Measurements from ENCODE around the gene ADISSP.

Gene ADISSP

GRCh38 chr20:3759884-3760283, 7.7 kb downstream of the ADISSP start:
- no peak overlapping the region for H3K4me3 ChIP-seq (ENCODE audit: low read depth, low read length, poor library complexity, severe bottlenecking)
- H3K27me3 ChIP-seq (ENCODE audit: insufficient read depth, low read length) = no peaks in the 10 kb centered on the region
- TF ChIP-seq CTCF (IDR thresholded peaks at IDR 0.05; ENCODE audit: low read length) (no peak), EZH2 (IDR thresholded peaks at IDR 0.05; ENCODE audit: borderline replicate concordance, low read length) (no peak)
- peaks cover 12% of the 10 kb centered on the region for H3K4me1 ChIP-seq (ENCODE audit: insufficient read depth, low read length, severe bottlenecking)
- no peaks in the 10 kb centered on the region for H3K79me2 ChIP-seq (ENCODE audit: insufficient read depth, low read length)
- H4K20me1 ChIP-seq (ENCODE audit: insufficient read depth, low read length) = no peaks in the 10 kb centered on the region
- H3K4me2 ChIP-seq (ENCODE audit: low read length) = no peak overlapping the region
- no peaks in the 10 kb centered on the region for H3K9me3 ChIP-seq (ENCODE audit: low read length)
- no peak overlapping the region for H3K9ac ChIP-seq (ENCODE audit: low read length)
- peaks cover 24% of the 10 kb centered on the region for H3K36me3 ChIP-seq (ENCODE audit: insufficient read depth, low read length)
- no peak overlapping the region for H2AFZ ChIP-seq (ENCODE audit: low read length)
- H3F3A ChIP-seq (ENCODE audit: insufficient read depth, low read length) = no peaks in the 10 kb centered on the region
- no peaks in the 10 kb centered on the region for H3K9me2 ChIP-seq (ENCODE audit: low read depth, low read length)
- no peak overlapping the region for H3K27ac ChIP-seq (ENCODE audit: low read depth, low read length, poor library complexity, severe bottlenecking)

GRCh38 chr20:3759316-3759823, 8.2 kb downstream of the ADISSP start:
- H4K20me1 ChIP-seq (ENCODE audit: insufficient read depth, low read length) = no peaks in the 10 kb centered on the region
- no peak overlapping the region for H2AFZ ChIP-seq (ENCODE audit: low read length)
- H3F3A ChIP-seq (ENCODE audit: insufficient read depth, low read length) = no peaks in the 10 kb centered on the region
- no peaks in the 10 kb centered on the region for H3K79me2 ChIP-seq (ENCODE audit: insufficient read depth, low read length)
- no peaks in the 10 kb centered on the region for H3K9me2 ChIP-seq (ENCODE audit: low read depth, low read length)
- H3K27ac ChIP-seq (ENCODE audit: low read depth, low read length, poor library complexity, severe bottlenecking) = no peak overlapping the region
- no peak overlapping the region for H3K4me3 ChIP-seq (ENCODE audit: low read depth, low read length, poor library complexity, severe bottlenecking)
- no peak overlapping the region for H3K4me2 ChIP-seq (ENCODE audit: low read length)
- H3K36me3 ChIP-seq (ENCODE audit: insufficient read depth, low read length) = peaks cover 24% of the 10 kb centered on the region
- no peaks in the 10 kb centered on the region for H3K27me3 ChIP-seq (ENCODE audit: insufficient read depth, low read length)
- H3K9ac ChIP-seq (ENCODE audit: low read length) = no peak overlapping the region
- TF ChIP-seq CTCF (IDR thresholded peaks at IDR 0.05; ENCODE audit: low read length) = no peak
- no peak for TF ChIP-seq EZH2 (IDR thresholded peaks at IDR 0.05; ENCODE audit: borderline replicate concordance, low read length)
- no peaks in the 10 kb centered on the region for H3K9me3 ChIP-seq (ENCODE audit: low read length)
- peaks cover 12% of the 10 kb centered on the region for H3K4me1 ChIP-seq (ENCODE audit: insufficient read depth, low read length, severe bottlenecking)

- Histone ChIP-seq H3K4me1 (ENCODE audit: insufficient read depth, low read length, severe bottlenecking) (peaks cover 12% of the 10 kb centered on the region), H2AFZ (ENCODE audit: low read length) (no peak overlapping the region), H3K9ac (ENCODE audit: low read length) (no peak overlapping the region), H3K27me3 (ENCODE audit: insufficient read depth, low read length) (no peaks in the 10 kb centered on the region), H3K4me2 (ENCODE audit: low read length) (no peak overlapping the region), H3K9me3 (ENCODE audit: low read length) (no peaks in the 10 kb centered on the region), H3K36me3 (ENCODE audit: insufficient read depth, low read length) (peaks cover 24% of the 10 kb centered on the region), H3K27ac (ENCODE audit: low read depth, low read length, poor library complexity, severe bottlenecking) (no peak overlapping the region), H4K20me1 (ENCODE audit: insufficient read depth, low read length) (no peaks in the 10 kb centered on the region), H3F3A (ENCODE audit: insufficient read depth, low read length) (no peaks in the 10 kb centered on the region), H3K9me2 (ENCODE audit: low read depth, low read length) (no peaks in the 10 kb centered on the region), H3K4me3 (ENCODE audit: low read depth, low read length, poor library complexity, severe bottlenecking) (no peak overlapping the region), H3K79me2 (ENCODE audit: insufficient read depth, low read length) (no peaks in the 10 kb centered on the region)
- TF ChIP-seq EZH2 (IDR thresholded peaks at IDR 0.05; ENCODE audit: borderline replicate concordance, low read length) = no peak
- TF ChIP-seq CTCF (IDR thresholded peaks at IDR 0.05; ENCODE audit: low read length) = no peak
Observed at GRCh38 chr20:3758566-3758965, 9.0 kb downstream of the ADISSP start.

All from OCI-LY1 (cell line).